SK-N-MC (cell line): ENCODE data around the gene ACO1.

Source experiments
- EZH2 ChIP-seq: fragments of 200-600 bp; sonication (generic); IDR thresholded peaks from one replicate; pipeline ENCODE4 v1.6.1; 2017; ENCODE audit warnings: antibody characterized with exemption
- POLR2AphosphoS5 ChIP-seq: IDR thresholded peaks from 2 replicates; pipeline ENCODE4 v1.6.1; 2012; ENCODE audit warnings: mild to moderate bottlenecking, low read depth, low read length, borderline replicate concordance

DNA sequence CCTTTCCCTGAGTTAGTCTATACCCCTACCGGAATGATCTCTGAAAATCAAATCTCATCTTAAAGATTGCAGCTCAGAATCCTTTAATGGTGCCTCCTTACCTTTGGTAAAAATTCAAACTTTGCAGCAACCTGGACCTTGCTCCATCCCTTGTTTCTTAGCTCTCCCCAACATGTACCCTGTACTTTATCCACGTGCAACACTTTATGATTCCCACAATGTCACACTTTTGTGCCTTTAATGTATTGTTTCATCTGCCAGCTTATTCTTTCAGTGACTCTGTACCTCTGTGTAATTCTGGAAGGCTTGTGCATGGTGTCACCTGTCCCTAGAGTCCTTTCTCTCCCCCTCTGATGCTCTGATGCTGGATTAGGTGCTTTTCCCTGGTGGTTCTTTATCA lies 9.5 kb downstream of the ACO1 start:
- TF ChIP-seq EZH2, result no peak
- no peak for TF ChIP-seq POLR2AphosphoS5
